SK-N-MC (cell line): Measurements from ENCODE around the gene AHRR.

Source experiments
- EZH2 ChIP-seq: fragments of 200-600 bp; sonication (generic); IDR thresholded peaks from one replicate; pipeline ENCODE4 v1.6.1; 2017; ENCODE audit warnings: antibody characterized with exemption
- POLR2AphosphoS5 ChIP-seq: IDR thresholded peaks from 2 replicates; pipeline ENCODE4 v1.6.1; 2012; ENCODE audit warnings: mild to moderate bottlenecking, low read depth, low read length, borderline replicate concordance

DNA sequence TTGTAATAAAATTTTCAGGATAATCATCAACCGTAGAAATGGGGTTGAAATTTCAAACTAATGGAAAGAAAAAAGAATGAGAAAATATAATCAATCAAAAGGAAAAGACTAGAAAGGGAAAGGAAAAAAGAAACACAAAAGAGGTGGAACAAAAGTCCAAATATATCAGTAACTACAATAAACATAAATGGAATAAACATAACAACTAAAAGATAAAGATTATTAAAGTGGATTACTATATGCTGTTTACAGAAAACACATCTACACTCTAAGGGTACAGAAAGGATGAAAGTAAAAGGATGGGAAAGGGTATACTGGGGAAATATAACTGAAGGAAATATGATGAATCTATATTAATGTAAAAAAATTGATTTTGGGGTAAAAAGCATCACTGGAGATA lies 43.0 kb downstream of the AHRR start:
- TF ChIP-seq POLR2AphosphoS5 (no peak), EZH2 (no peak)
